Measurements from ENCODE around the gene RSPO3. TPM values are rescaled to one million over a fixed set of nuclear protein-coding genes. Genes with fewer than 3 reads are reported as not detected.
"Not testable (repeated sequence)": the region's sequence is repeated elsewhere in the genome, so short reads cannot be mapped to it uniquely, and the experiment has no call there.

Gene RSPO3
- total RNA-seq, 2 donors from 2014 or later, result not detected

- H3K4me1 Mint-ChIP-seq (ENCODE audit: low read depth); H3K4me3 Mint-ChIP-seq; H3K27me3 Mint-ChIP-seq (ENCODE audit: low read depth); DNase-seq; H3K9me3 Mint-ChIP-seq; ATAC-seq (replicated peaks in 1 of 2); H3K27ac Mint-ChIP-seq; H3K36me3 Mint-ChIP-seq (ENCODE audit: insufficient read depth in 2 of 2): not testable (repeated sequence)
Measured at GRCh38 chr6:127233819-127234218, 115.3 kb downstream of the RSPO3 start.

GRCh38 chr6:127243501-127243900 lies 125.0 kb downstream of the RSPO3 start:
- Mint-ChIP-seq H3K9me3 (no peaks in the 10 kb centered on the region), H3K4me3 (no peak overlapping the region), H3K27me3 (ENCODE audit: low read depth) (peaks cover 14% of the 10 kb centered on the region), H3K27ac (no peak overlapping the region), H3K4me1 (ENCODE audit: low read depth) (no peaks in the 10 kb centered on the region), H3K36me3 (ENCODE audit: insufficient read depth in 2 of 2) (no peaks in the 10 kb centered on the region)
- no peak for DNase-seq
- no peak for ATAC-seq (replicated peaks in 1 of 2)

Other genes starting within 250 kb of the RSPO3 start
- 10 to 100 TPM; 26.6 to 27.2 TPM for gene RNF146, start 148.2 kb downstream of the RSPO3 start, total RNA-seq
- gene ECHDC1, start 224.9 kb downstream of the RSPO3 start, total RNA-seq, result 10 to 100 TPM; 46.9 to 53.6 TPM